VCaP (cell line): Measurements from ENCODE around the gene TTF2.
A peak's percentile ranks its signal among the peaks of the same experiment; 100 is the strongest.
"Not testable (repeated sequence)": the region's sequence is repeated elsewhere in the genome, so short reads cannot be mapped to it uniquely, and the experiment has no call there.

Experiments
- H3K27ac ChIP-seq: fragments of 450-650 bp; 2 replicates; pipeline ENCODE4 v1.5.1; 2017
- CTCF ChIP-seq: fragments of 450-650 bp; conservative IDR thresholded peaks from 2 replicates; pipeline ENCODE4 v1.5.1; 2017; ENCODE audit warnings: mild to moderate bottlenecking, moderate library complexity

The TTF2 gene

GRCh38 chr1:117093091-117093534, 33.0 kb downstream of the TTF2 start:
- no peak for TF ChIP-seq CTCF
- H3K27ac ChIP-seq = no peak overlapping the region

- TF ChIP-seq CTCF = no peak
- H3K27ac ChIP-seq = no peak overlapping the region
Measured at GRCh38 chr1:117093870-117094621, 33.9 kb downstream of the TTF2 start.

GRCh38 chr1:117094841-117095604, 34.9 kb downstream of the TTF2 start:
- no peak for TF ChIP-seq CTCF
- no peak overlapping the region for H3K27ac ChIP-seq

GRCh38 chr1:117096951-117097408, 36.9 kb downstream of the TTF2 start:
- H3K27ac ChIP-seq = peak overlapping the region; percentile 23; the same call in 1 of the 2 replicates
- TF ChIP-seq CTCF = no peak

- H3K27ac ChIP-seq = peak overlapping the region; percentile 23; the same call in 1 of the 2 replicates
- TF ChIP-seq CTCF = no peak
Measured at GRCh38 chr1:117097443-117097842, 37.3 kb downstream of the TTF2 start.

GRCh38 chr1:117098287-117098890, 38.3 kb downstream of the TTF2 start:
- no peak for TF ChIP-seq CTCF
- no peak overlapping the region for H3K27ac ChIP-seq

GRCh38 chr1:117101334-117101733, 41.2 kb downstream of the TTF2 start:
- TF ChIP-seq CTCF = no peak
- H3K27ac ChIP-seq = no peak overlapping the region

GRCh38 chr1:117101858-117102257, 41.7 kb downstream of the TTF2 start:
- not testable (repeated sequence) for H3K27ac ChIP-seq
